K562 (cell line): ENCODE results near the gene TSC22D3. TPM values are rescaled to one million over a fixed set of nuclear protein-coding genes. Genes with fewer than 3 reads are reported as not detected.

ENCODE experiments used
- BCL6 ChIP-seq: fragments of 250-450 bp; sonication (Bioruptor Pico); IDR thresholded peaks from 2 replicates; pipeline ENCODE4 v1.4.0; 2020
- BCOR ChIP-seq: fragments of 450-650 bp; IDR thresholded peaks from 2 replicates; pipeline ENCODE4 v1.6.1; 2016
- CREM ChIP-seq: IDR thresholded peaks from 2 replicates; pipeline ENCODE4 v1.6.1; 2014; ENCODE audit warnings: antibody characterized with exemption, low read depth
- LARP7 ChIP-seq: fragments of 450-650 bp; IDR thresholded peaks from 2 replicates; pipeline ENCODE4 v1.6.1; 2016
- PHF8 ChIP-seq: fragments of 200-600 bp; sonication (generic); IDR thresholded peaks from 2 replicates; pipeline ENCODE4 v1.6.1; 2012; ENCODE audit warnings: mixed run types, mild to moderate bottlenecking, inconsistent platforms, low read length, moderate library complexity, borderline replicate concordance
- RAD21 ChIP-seq, 2 experiments: fragments of 250-450 bp in 1 of 2; fragments of 450-650 bp in 1 of 2; sonication (Bioruptor Pico) in 1 of 2; formaldehyde crosslinking in 1 of 2; IDR thresholded peaks in 1 of 2; conservative IDR thresholded peaks in 1 of 2; 2 replicates each; pipeline versions ENCODE4 v1.4.0 to v1.8.0; 2020 to 2022; ENCODE audit warnings: mild to moderate bottlenecking in 2 of 2, moderate library complexity in 1 of 2
- SMC3 ChIP-seq: conservative IDR thresholded peaks from 2 replicates; pipeline ENCODE4 v1.6.1; 2011; ENCODE audit warnings: low read depth, low read length, improper control_type of control experiment; ENCODE audit not compliant: insufficient read depth
- ZNF717 ChIP-seq: fragments of 250-450 bp; sonication (Bioruptor Pico); IDR thresholded peaks from 2 replicates; pipeline ENCODE4 v1.5.0; 2021
- ZNF75A ChIP-seq: fragments of 450-650 bp; formaldehyde crosslinking; IDR thresholded peaks from 2 replicates; pipeline ENCODE4 v1.4.0; 2020; ENCODE audit warnings: mild to moderate bottlenecking
- polyA plus RNA-seq, 8 experiments: library from polyadenylated mRNA; depleted of rRNA in 4 of 8; stranded (reverse) in 5 of 8; unstranded in 3 of 8; fragments of >200 nt; fragmentation: Nextera tagmentation in 2 of 8; fragmentation: Illumina TruSeq in 1 of 8; extraction: Ambion mirVana in 2 of 8; extraction: Trizol in 1 of 8; gene quantifications; 2 replicates each; pipeline versions ENCODE4 v1.2.1 to v1.2.3, GENCODE V29; 2011 to 2014; ENCODE audit warnings: inconsistent platforms in 1 of 8, missing spikeins in 1 of 8
- total RNA-seq, 7 experiments: library from RNA; depleted of rRNA in 6 of 7; stranded (reverse); fragments of >200 nt in 6 of 7; fragmentation: Illumina TruSeq in 2 of 7; extraction: Trizol in 2 of 7; gene quantifications; 2 replicates each; pipeline versions ENCODE4 v1.2.1 to v1.2.3, GENCODE V29; 2011 to 2021; ENCODE audit warnings: low replicate concordance in 1 of 7
- TF ChIP-seq, protein P1 (sequence below): fragments of 450-650 bp; IDR thresholded peaks from 2 replicates; pipeline ENCODE4 v1.6.1; 2016; ENCODE audit warnings: borderline replicate concordance
- TF ChIP-seq, protein P2 (sequence below): fragments of 450-650 bp; conservative IDR thresholded peaks from 2 replicates; pipeline ENCODE4 v1.6.1; 2016; ENCODE audit warnings: missing genetic modification characterization, low read depth, mild to moderate bottlenecking, control low read depth, missing compliant biosample characterization
- TF ChIP-seq, protein P3 (sequence below), 2 experiments: fragments of 450-650 bp; IDR thresholded peaks; 2 replicates each; pipeline ENCODE4 v1.6.1; 2016; ENCODE audit warnings: mild to moderate bottlenecking in 2 of 2, borderline replicate concordance in 1 of 2, low read depth in 1 of 2, moderate library complexity in 1 of 2

TSC22D3 gene
- total and polyA plus RNA-seq, 9 of the 15 experiments (the other 6 are each of a cell fraction or from before 2014, with no cell fraction given), result 0.48 to 3.0 (median 0.87) TPM

DNA sequence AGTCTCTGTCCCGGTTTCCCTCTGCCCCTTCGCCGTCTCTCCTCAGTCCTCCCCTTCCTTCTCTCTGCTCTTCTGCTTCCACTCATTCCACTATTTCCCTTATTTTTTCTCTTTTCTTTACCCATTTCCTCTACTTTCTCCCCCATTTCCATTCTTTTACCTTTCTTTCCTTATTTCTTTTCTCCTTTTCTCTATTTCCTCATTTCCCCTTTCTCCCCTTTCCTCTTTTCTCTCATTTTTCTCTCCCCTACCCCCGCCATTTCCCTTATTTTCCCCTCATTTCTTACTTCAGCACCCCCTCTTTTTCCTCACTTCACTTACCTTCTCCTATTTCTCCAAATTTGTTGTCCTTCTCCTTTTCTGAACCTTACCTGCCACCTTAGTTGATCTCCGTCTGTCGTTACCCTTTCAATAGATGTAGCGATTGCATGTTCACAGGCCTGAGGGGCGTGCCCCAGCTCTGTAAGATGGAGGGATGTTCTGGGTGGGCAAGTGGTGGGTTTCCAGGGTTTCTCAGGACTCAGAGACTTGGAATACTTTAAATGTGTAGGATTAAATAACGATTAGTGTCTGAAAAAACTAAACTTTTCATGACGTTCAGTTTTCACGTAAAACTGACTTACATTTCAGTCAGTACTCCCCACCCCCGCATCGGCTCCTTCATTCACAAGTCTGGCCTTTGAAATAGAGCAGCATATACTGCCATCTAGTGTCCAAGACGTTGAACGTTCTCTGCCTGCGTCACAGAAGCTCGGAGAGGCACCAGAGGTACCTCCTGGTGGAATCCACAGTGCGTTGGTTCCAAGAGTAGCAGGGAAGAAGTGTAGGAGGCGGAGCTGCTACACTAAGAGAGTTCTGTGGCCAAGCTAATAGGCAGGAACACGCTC, 1.3 kb upstream of the TSC22D3 start (continued):
- TF ChIP-seq PHF8 (no peak), RAD21 (CRISPR knock-in tag; conservative IDR thresholded peaks at IDR 0.05 in 1 of 2, IDR thresholded peaks at IDR 0.05 in 1 of 2) (peak; percentile 83 to 86), ZNF717 (CRISPR knock-in tag) (no peak), CREM (peak; percentile 86), LARP7 (0 out of 2 replicates have a peak, but pooled peaks have one; percentile 48), SMC3 (peak; percentile 76), ZNF75A (CRISPR knock-in tag) (no peak), BCOR (0 out of 2 replicates have a peak, but pooled peaks have one; percentile 8), BCL6 (no peak)
- TF ChIP-seq, protein P1, sequence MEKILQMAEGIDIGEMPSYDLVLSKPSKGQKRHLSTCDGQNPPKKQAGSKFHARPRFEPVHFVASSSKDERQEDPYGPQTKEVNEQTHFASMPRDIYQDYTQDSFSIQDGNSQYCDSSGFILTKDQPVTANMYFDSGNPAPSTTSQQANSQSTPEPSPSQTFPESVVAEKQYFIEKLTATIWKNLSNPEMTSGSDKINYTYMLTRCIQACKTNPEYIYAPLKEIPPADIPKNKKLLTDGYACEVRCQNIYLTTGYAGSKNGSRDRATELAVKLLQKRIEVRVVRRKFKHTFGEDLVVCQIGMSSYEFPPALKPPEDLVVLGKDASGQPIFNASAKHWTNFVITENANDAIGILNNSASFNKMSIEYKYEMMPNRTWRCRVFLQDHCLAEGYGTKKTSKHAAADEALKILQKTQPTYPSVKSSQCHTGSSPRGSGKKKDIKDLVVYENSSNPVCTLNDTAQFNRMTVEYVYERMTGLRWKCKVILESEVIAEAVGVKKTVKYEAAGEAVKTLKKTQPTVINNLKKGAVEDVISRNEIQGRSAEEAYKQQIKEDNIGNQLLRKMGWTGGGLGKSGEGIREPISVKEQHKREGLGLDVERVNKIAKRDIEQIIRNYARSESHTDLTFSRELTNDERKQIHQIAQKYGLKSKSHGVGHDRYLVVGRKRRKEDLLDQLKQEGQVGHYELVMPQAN, result 0 out of 2 replicates have a peak, but pooled peaks have one; percentile 43
- TF ChIP-seq, protein P2, sequence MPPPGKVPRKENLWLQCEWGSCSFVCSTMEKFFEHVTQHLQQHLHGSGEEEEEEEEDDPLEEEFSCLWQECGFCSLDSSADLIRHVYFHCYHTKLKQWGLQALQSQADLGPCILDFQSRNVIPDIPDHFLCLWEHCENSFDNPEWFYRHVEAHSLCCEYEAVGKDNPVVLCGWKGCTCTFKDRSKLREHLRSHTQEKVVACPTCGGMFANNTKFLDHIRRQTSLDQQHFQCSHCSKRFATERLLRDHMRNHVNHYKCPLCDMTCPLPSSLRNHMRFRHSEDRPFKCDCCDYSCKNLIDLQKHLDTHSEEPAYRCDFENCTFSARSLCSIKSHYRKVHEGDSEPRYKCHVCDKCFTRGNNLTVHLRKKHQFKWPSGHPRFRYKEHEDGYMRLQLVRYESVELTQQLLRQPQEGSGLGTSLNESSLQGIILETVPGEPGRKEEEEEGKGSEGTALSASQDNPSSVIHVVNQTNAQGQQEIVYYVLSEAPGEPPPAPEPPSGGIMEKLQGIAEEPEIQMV (tag), result peak; percentile 59; the same call in 1 of the 2 replicates
- TF ChIP-seq, protein P3, sequence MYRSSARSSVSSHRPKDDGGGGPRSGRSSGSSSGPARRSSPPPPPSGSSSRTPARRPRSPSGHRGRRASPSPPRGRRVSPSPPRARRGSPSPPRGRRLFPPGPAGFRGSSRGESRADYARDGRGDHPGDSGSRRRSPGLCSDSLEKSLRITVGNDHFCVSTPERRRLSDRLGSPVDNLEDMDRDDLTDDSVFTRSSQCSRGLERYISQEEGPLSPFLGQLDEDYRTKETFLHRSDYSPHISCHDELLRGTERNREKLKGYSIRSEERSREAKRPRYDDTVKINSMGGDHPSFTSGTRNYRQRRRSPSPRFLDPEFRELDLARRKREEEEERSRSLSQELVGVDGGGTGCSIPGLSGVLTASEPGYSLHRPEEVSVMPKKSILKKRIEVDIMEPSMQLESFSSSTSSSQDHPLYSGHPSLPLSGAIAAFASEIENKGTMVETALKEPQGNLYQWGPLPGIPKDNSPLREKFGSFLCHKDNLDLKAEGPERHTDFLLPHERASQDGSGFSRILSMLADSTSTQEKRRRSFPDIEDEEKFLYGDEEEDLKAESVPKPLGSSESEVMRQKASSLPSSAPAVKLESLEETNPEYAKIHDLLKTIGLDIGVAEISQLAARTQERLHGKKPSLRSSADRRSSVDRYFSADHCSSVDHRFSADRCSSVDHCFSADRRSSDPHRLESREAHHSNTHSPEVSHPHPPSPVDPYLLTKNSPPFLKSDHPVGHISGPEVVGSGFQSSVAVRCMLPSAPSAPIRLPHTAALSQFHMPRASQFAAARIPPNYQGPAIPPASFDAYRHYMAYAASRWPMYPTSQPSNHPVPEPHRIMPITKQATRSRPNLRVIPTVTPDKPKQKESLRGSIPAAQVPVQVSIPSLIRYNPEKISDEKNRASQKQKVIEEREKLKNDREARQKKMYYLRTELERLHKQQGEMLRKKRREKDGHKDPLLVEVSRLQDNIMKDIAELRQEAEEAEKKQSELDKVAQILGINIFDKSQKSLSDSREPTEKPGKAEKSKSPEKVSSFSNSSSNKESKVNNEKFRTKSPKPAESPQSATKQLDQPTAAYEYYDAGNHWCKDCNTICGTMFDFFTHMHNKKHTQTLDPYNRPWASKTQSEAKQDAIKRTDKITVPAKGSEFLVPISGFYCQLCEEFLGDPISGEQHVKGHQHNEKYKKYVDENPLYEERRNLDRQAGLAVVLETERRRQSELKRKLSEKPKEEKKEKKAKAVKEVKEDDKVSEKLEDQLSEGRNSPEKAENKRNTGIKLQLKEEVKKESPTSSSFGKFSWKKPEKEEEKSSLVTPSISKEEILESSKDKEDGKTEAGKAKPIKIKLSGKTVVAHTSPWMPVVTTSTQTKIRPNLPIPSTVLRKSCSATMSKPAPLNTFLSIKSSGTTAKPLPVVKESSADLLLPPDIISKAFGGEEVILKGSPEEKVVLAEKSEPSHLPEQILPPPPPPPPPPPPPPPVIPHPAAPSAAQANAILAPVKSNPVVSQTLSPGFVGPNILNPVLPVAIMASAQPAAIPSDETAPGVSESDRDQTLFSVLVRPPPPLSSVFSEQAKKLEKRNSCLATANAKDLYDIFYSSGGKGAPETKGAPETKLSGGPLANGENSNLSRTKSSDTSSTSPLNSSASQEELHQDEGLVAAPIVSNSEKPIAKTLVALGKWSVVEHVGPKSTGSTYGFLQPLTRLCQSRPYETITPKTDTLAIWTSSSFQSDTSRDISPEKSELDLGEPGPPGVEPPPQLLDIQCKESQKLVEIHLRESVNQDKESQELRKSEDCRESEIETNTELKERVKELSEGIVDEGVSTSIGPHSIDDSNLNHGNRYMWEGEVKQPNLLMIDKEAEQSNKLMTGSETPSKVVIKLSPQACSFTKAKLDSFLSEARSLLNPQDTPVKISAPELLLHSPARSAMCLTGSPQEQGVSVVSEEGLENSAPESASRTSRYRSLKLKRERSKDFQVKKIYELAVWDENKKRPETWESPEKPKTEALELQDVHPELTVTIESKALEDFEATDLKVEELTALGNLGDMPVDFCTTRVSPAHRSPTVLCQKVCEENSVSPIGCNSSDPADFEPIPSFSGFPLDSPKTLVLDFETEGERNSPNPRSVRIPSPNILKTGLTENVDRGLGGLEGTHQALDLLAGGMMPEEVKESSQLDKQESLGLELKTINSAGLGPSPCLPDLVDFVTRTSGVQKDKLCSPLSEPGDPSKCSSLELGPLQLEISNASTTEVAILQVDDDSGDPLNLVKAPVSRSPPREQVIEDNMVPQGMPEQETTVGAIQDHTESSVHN (IDR thresholded peaks at IDR 0.05; ENCODE audit: borderline replicate concordance in 1 of 2, low read depth in 1 of 2), result no peak
